HG03045 (cell line): ENCODE results near the gene GMDS.

Experiments
- ATAC-seq: cut with Tn5 transposase; IDR thresholded peaks from one replicate; pipeline ENCODE4 v1.9.1; 2021; ENCODE audit warnings: mild to moderate bottlenecking, moderate library complexity; ENCODE audit not compliant: unreplicated experiment

The GMDS gene

GRCh38 chr6:1729133-1729749, 516.2 kb downstream of the GMDS start:
- ATAC-seq: no peak

- ATAC-seq: no peak
Observed at GRCh38 chr6:1726341-1726768, 519.0 kb downstream of the GMDS start.

- no peak for ATAC-seq
Observed at GRCh38 chr6:1724616-1725015, 520.8 kb downstream of the GMDS start.

- no peak for ATAC-seq
Observed at GRCh38 chr6:1724124-1724523, 521.3 kb downstream of the GMDS start.

GRCh38 chr6:1722801-1723200, 522.6 kb downstream of the GMDS start:
- no peak for ATAC-seq

GRCh38 chr6:1720620-1721322, 524.6 kb downstream of the GMDS start:
- ATAC-seq: no peak

- ATAC-seq: no peak
Observed at GRCh38 chr6:1719922-1720321, 525.5 kb downstream of the GMDS start.

- ATAC-seq: no peak
Observed at GRCh38 chr6:1716868-1717267, 528.5 kb downstream of the GMDS start.

GRCh38 chr6:1716396-1716795, 529.0 kb downstream of the GMDS start:
- ATAC-seq: no peak

- ATAC-seq: no peak
Observed at GRCh38 chr6:1715336-1715735, 530.1 kb downstream of the GMDS start.

- no peak for ATAC-seq
Observed at GRCh38 chr6:1714654-1715053, 530.8 kb downstream of the GMDS start.

GRCh38 chr6:1713016-1713600, 532.3 kb downstream of the GMDS start:
- no peak for ATAC-seq

GRCh38 chr6:1712451-1712850, 533.0 kb downstream of the GMDS start:
- ATAC-seq: no peak

- ATAC-seq: no peak
Observed at GRCh38 chr6:1711136-1711535, 534.3 kb downstream of the GMDS start.

- no peak for ATAC-seq
Observed at GRCh38 chr6:1709234-1709641, 536.2 kb downstream of the GMDS start.

- no peak for ATAC-seq
Observed at GRCh38 chr6:1708820-1709219, 536.6 kb downstream of the GMDS start.

- no peak for ATAC-seq
Observed at GRCh38 chr6:1708122-1708521, 537.3 kb downstream of the GMDS start.

GRCh38 chr6:1705630-1706029, 539.8 kb downstream of the GMDS start:
- no peak for ATAC-seq

GRCh38 chr6:1705183-1705582, 540.2 kb downstream of the GMDS start:
- no peak for ATAC-seq

- no peak for ATAC-seq
Observed at GRCh38 chr6:1704711-1705110, 540.7 kb downstream of the GMDS start.

GRCh38 chr6:1703923-1704322, 541.5 kb downstream of the GMDS start:
- no peak for ATAC-seq

GRCh38 chr6:1703091-1703855, 542.1 kb downstream of the GMDS start:
- no peak for ATAC-seq
